Measurements from ENCODE around the gene SALL1. TPM values are rescaled to one million over a fixed set of nuclear protein-coding genes. Genes with fewer than 3 reads are reported as not detected.

The SALL1 gene
- total RNA-seq, 1 experiment from 2014 or later = 101 TPM

- no peak overlapping the region for H2BK5ac ChIP-seq (ENCODE audit: insufficient read length, low read length)
- no peak overlapping the region for H3K4ac ChIP-seq (ENCODE audit: low read depth, low read length)
- H3K36me3 Mint-ChIP-seq (ENCODE audit: insufficient read depth in 1 of 3, low read depth in 3 of 3) = peaks cover 8 to 26% (median 24%) of the 10 kb centered on the region in 3 experiments; a peak in 6 of 7 replicates
- no peak overlapping the region for H2AFZ ChIP-seq (ENCODE audit: low read length)
- H2BK15ac ChIP-seq (ENCODE audit: low read depth, low read length) = no peak overlapping the region
- no peak overlapping the region for H3K9ac ChIP-seq (ENCODE audit: extremely low read depth, insufficient read length, low read length)
- no peak overlapping the region for H2BK12ac ChIP-seq (ENCODE audit: insufficient read length, low read depth, low read length)
- H2AK5ac ChIP-seq (ENCODE audit: insufficient read length, low read length) = no peak overlapping the region
- no peaks in the 10 kb centered on the region for H3K79me2 ChIP-seq (ENCODE audit: insufficient read depth, low read length)
- no peak overlapping the region for H4K5ac ChIP-seq (ENCODE audit: insufficient read length, low read depth, low read length)
- no peaks in the 10 kb centered on the region for H3K79me1 ChIP-seq (ENCODE audit: insufficient read depth, low read depth, low read length, poor library complexity, severe bottlenecking)
- no peak overlapping the region for H3K23ac ChIP-seq (ENCODE audit: insufficient read length, low read depth, low read length)
- no peaks in the 10 kb centered on the region for H3K4me1 ChIP-seq (ENCODE audit: insufficient read depth, low read length)
- no peak overlapping the region for H3T11ph ChIP-seq (ENCODE audit: low read length)
- no peak overlapping the region for H3K14ac ChIP-seq (ENCODE audit: insufficient read depth, low read length)
- no peaks in the 10 kb centered on the region for H3K27me3 ChIP-seq (ENCODE audit: insufficient read depth, low read length)
- DNase-seq = no peak
- TF ChIP-seq CTCF (conservative IDR thresholded peaks at IDR 0.05) = no peak
- no peak overlapping the region for H4K91ac ChIP-seq (ENCODE audit: insufficient read length, low read depth, low read length)
- H4K8ac ChIP-seq (replicated peaks; ENCODE audit: insufficient read length, low read depth, low read length) = no peak overlapping the region
- peaks cover 5% of the 10 kb centered on the region; the same call in 1 of the 2 replicates for H3K27me3 Mint-ChIP-seq (ENCODE audit: low read depth)
- H2BK20ac ChIP-seq (ENCODE audit: low read depth, low read length, poor library complexity, severe bottlenecking) = no peak overlapping the region
- H3K27ac Mint-ChIP-seq = no peak overlapping the region
- no CpG with 5 or more reads among the region's 6 CpGs for WGBS (ENCODE audit: extremely low coverage, insufficient read length, low lambda C conversion rate)
- H3K4me1 Mint-ChIP-seq = peaks cover 42 to 46% of the 10 kb centered on the region in 2 experiments
- H4K20me1 ChIP-seq (ENCODE audit: control insufficient read depth, insufficient read depth, insufficient read length) = no peaks in the 10 kb centered on the region
- no peak overlapping the region for H3K27ac ChIP-seq (ENCODE audit: insufficient read length, low read depth, low read length)
- H3K18ac ChIP-seq (ENCODE audit: insufficient read length, low read depth, low read length) = no peak overlapping the region
- H3K23me2 ChIP-seq (ENCODE audit: insufficient read length, low read depth, low read length, poor library complexity, severe bottlenecking) = peaks cover 15% of the 10 kb centered on the region
- H3K56ac ChIP-seq (ENCODE audit: insufficient read length, low read depth, low read length) = no peak overlapping the region
- peak overlapping the region; percentile 64 to 84; a peak in 4 of 5 replicates for H3K4me3 Mint-ChIP-seq
- H3K9me3 ChIP-seq (ENCODE audit: control insufficient read depth, low read depth, low read length) = no peaks in the 10 kb centered on the region
- no peaks in the 10 kb centered on the region; a peak in 1 of 5 replicates for H3K9me3 Mint-ChIP-seq
- no peak overlapping the region for H2BK120ac ChIP-seq (ENCODE audit: low read depth, low read length, poor library complexity, severe bottlenecking)
- H3K4me2 ChIP-seq (ENCODE audit: insufficient read depth, insufficient read length, low read length) = no peak overlapping the region
These were observed 18.5 kb downstream of the SALL1 start for GRCh38 chr16:51132490-51133115.
